GM12875 (cell line): ENCODE data around the gene CACNA1D.

Experiments used
- H3K4me3 ChIP-seq: one replicate; pipeline ENCODE4 v1.5.1; 2011; ENCODE audit warnings: low read depth, low read length, control low read depth
- CTCF ChIP-seq: IDR thresholded peaks from 2 replicates; pipeline ENCODE4 v1.5.1; 2011; ENCODE audit warnings: low read depth, mild to moderate bottlenecking, control low read depth, inconsistent platforms, low read length, moderate library complexity, borderline replicate concordance; ENCODE audit not compliant: insufficient read depth

The CACNA1D gene

GRCh38 chr3:53525765-53526703 lies 31.6 kb downstream of the CACNA1D start:
- no peak overlapping the region for H3K4me3 ChIP-seq
- TF ChIP-seq CTCF: no peak

GRCh38 chr3:53526704-53527055 lies 32.3 kb downstream of the CACNA1D start:
- no peak overlapping the region for H3K4me3 ChIP-seq
- no peak for TF ChIP-seq CTCF

DNA sequence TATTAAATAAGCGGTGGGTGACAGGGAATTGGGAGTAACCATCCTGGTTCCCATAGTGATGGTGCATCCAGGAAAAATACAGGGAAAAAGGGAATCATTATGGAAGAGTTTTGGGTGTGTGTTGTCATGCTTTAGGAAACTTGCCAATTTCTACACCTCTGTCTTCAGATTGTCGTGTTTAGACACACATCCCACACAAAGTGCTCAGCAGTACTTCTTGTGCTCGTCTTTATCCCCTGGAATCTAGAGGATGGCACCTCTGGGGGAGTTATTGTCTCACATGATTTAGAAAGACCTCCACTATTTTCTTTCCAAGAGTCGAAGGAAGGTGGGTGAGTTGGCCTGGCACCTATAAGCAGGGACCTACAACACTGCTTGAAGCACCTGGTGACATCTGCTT lies 35.8 kb downstream of the CACNA1D start:
- no peak overlapping the region for H3K4me3 ChIP-seq
- TF ChIP-seq CTCF: no peak

DNA sequence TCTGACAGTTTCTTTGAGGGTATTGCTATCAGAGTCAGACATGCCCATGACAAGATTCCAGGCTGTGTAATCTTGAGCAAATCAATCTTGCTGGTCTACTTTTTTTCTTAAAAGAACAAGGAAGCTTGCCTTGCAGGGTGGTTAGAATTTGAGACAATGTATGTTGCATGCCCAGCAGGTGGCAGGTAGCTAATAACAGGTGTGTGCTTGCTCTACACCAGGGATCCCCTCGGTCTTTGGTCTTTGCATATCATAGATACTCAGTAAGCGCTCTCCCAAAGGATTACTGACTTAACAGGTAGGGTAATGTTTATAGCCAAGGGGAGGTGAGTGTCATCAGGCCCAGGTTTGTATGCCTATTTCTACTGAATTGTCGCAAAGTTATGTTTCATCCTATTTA lies 37.3 kb downstream of the CACNA1D start:
- H3K4me3 ChIP-seq: no peak overlapping the region
- 0 out of 2 replicates have a peak, but pooled peaks have one; percentile 19 for TF ChIP-seq CTCF

DNA sequence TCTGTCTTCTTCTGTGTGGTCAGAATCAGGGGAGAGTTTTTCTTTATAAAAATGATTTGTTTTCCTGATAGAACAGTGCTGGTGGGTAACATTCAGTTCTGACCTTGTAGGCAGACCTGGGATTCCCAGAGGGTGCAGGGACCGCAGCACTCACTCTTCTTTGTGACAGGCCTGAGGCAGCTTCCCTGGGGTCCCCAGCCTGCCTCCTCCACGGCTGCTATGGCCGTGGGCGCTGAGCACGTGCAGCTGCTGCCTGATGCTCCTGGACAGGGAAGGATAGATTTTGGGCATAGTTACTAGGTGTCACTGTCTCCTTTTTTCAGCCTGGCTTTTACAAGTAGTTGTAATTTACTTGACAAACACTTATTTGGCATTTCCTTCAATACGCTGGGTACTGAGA lies 39.1 kb downstream of the CACNA1D start:
- H3K4me3 ChIP-seq: no peak overlapping the region
- TF ChIP-seq CTCF: no peak

DNA sequence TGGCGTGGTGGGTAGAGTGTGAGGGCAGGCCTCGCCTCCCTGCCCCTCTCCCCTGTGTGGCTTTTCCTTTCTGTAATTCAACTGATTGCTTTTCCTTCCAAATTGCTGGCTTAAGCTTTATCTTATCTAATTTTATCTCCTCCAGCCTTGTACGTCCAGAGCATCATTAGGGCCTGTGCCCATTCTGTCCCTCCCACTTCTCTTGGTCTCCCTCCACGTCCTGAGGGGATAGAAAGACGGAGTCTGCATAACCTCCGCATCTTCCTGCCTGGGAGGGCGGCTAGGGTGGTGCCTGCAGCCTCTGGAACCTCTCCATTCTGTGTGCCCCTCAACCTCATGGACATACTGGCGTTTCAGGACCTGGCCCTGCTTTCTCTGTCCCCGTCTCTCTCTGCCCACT lies 39.8 kb downstream of the CACNA1D start:
- no peak overlapping the region for H3K4me3 ChIP-seq
- no peak for TF ChIP-seq CTCF

GRCh38 chr3:53534676-53535400 lies 40.4 kb downstream of the CACNA1D start:
- no peak for TF ChIP-seq CTCF
- H3K4me3 ChIP-seq: no peak overlapping the region
